GM18508 (cell line): ENCODE data around the gene EIF5A2.
A peak's percentile ranks its signal among the peaks of the same experiment; 100 is the strongest.
"Not testable (repeated sequence)": the region's sequence is repeated elsewhere in the genome, so short reads cannot be mapped to it uniquely, and the experiment has no call there.

Source experiments
- ATAC-seq: cut with Tn5 transposase; IDR thresholded peaks from one replicate; pipeline ENCODE4 v1.9.1; 2021; ENCODE audit warnings: moderate number of reproducible peaks; ENCODE audit not compliant: insufficient read depth, unreplicated experiment

The EIF5A2 gene

DNA sequence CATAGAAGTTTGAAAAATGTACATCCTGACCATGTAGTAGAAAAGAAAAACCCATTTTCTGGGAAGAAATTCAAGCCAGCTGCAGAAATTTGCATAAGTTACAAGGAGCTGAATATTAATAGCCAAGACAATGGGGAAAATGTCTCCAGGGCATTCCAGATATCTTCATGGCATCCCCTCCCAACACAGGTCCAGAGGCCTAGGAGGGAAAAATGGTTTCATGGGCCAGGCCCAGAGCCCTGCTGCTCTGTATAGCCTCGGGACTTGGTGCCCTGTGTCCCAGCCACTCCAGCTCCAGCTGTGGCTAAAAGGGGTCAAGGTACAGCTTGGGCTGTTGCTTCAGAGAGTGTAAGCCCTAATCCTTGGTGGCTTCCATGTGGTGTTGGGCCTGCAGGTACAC is 11.2 kb downstream of the EIF5A2 start:
- not testable (repeated sequence) for ATAC-seq

DNA sequence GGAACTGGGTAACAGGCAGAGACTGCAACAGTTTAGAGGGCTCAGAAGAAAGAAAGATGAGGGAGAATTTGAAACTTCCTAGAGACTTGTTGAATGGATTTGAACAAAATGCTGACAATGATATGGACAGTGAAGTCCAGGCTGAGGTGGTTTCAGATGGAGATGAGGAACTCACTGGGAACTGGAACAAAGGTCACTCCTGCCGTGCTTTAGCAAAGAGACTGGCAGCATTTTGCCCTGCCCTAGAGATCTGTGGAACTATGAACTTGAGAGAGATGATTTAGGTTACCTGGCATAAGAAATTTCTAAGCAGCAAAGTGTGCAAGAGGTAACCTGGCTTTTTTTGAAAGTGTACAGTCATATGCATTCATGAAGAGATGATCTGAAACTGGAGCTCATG is 11.7 kb downstream of the EIF5A2 start:
- no peak for ATAC-seq

DNA sequence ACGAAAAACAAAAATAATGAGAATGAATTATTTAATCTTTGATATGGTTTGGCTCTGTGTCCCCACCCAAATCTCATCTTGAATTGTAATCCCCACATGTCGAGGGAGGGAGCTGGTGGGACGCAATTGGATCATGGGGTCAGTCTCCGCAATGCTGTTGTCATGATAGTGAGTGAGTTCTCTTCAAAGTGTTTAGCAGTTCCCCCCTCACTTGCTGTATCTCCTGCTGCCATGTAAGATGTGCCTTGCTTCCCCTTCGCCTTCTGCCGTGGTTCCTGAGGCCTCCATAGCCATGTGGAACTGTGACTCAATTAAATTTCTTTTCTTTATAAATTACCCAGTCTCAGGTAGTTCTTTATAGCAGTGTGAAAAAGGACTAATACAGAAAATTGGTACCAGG is 12.1 kb downstream of the EIF5A2 start:
- ATAC-seq: not testable (repeated sequence)

DNA sequence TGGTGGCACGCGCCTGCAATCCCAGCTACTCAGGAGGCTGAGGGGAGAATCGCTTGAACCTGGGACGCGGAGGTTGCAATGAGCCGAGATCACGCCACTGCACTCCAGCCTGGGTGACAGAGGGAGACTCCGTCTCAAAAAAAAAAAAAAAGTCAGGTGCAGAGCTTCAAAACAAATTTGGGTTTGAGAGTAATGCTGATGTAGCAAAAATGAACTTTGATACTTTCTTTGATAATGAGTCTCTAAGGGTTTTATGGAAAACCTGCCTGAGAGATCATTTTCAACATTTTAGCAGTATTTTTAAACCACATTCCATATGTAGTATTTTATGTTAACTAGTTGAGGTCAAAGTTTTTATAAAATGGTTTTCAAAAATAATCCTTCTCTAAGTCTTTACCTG is 14.5 kb downstream of the EIF5A2 start:
- ATAC-seq: no peak

- no peak for ATAC-seq
Measured at GRCh38 chr3:170889630-170890029, 18.8 kb downstream of the EIF5A2 start.

DNA sequence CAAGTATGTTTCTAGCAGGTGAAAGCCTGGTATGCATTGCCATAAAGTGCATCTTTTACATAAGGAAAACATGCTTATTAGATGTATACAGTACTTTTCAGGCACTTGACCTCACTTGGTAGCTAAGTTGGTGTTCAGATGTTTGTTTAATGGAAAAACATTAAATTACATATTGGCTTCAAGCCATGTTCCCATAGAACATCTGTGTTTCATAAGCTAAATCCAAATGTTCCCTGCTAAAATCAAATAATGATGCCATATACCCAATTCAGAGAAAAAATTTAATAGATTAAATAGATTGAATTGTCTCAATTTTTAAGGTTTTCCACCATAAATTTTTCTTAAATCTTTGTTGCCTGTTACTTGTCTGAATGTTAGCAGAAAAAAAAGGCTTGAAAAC is 19.3 kb downstream of the EIF5A2 start:
- no peak for ATAC-seq

GRCh38 chr3:170884109-170884930 is 24.1 kb downstream of the EIF5A2 start:
- ATAC-seq: not testable (repeated sequence)

GRCh38 chr3:170878688-170879087 is 29.7 kb downstream of the EIF5A2 start:
- ATAC-seq: not testable (repeated sequence)

- not testable (repeated sequence) for ATAC-seq
Measured at GRCh38 chr3:170877311-170877710, 31.1 kb downstream of the EIF5A2 start.

DNA sequence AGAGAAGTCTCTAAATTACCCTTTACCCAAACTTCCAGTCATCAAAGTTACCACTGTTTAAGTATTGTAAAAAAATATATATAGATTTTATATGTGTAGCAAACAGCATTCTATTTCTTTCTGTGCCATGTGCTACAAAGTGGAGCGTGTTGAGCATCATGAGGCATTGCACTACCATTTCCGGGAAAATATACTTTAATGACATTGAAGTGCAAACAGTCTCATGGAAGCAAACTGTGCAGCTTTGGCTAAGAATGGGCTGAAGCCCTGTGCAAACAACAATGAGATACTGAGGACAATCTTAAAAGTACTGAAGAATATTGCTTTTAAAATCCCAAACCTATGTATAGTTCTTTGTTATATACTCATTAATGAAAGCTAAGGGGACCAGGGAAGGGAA is 31.9 kb downstream of the EIF5A2 start:
- no peak for ATAC-seq

GRCh38 chr3:170869645-170870593 is 38.5 kb downstream of the EIF5A2 start, which contains the start of gene RPL22L1:
RPL22L1 (minus strand) TSS chr3:170870195; CDS start chr3:170870167, 28 bp downstream.
- peak; percentile 82 for ATAC-seq

- ATAC-seq: no peak
Measured at GRCh38 chr3:170869239-170869590, 39.2 kb downstream of the EIF5A2 start.

DNA sequence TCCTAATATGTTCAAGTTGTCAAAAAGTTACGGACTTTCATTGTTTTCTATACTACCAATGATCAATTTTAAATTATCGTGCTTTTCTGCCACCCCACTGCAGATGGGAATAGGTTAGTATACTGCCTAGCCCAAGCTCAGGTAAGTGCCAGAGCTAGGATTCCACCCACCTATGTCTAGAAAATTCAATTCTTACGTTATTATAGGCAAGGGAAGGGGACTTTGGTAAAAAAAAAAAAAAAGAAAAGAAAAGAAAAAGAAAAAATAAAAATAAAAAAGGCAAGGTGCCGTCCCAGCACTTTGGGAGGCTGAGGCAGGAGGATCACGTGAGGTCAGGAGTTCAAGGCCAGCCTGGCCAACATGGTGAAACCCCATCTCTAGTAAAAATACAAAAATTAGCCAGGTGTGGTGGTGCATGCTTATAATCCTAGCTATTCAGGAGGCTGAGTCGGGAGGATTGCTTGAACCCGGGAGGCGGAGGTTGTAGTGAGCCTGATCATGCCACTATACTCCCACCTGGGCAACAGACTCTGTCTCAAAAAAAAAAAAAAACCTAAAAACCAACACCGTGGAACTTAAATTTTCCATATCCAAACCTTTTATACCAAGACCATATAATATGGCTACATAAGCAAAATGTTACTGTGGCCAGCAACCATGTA is 39.7 kb downstream of the EIF5A2 start:
- no peak for ATAC-seq

GRCh38 chr3:170867143-170867937 is 41.1 kb downstream of the EIF5A2 start:
- ATAC-seq: no peak

- ATAC-seq: no peak
Measured at GRCh38 chr3:170866499-170866898, 41.9 kb downstream of the EIF5A2 start.

DNA sequence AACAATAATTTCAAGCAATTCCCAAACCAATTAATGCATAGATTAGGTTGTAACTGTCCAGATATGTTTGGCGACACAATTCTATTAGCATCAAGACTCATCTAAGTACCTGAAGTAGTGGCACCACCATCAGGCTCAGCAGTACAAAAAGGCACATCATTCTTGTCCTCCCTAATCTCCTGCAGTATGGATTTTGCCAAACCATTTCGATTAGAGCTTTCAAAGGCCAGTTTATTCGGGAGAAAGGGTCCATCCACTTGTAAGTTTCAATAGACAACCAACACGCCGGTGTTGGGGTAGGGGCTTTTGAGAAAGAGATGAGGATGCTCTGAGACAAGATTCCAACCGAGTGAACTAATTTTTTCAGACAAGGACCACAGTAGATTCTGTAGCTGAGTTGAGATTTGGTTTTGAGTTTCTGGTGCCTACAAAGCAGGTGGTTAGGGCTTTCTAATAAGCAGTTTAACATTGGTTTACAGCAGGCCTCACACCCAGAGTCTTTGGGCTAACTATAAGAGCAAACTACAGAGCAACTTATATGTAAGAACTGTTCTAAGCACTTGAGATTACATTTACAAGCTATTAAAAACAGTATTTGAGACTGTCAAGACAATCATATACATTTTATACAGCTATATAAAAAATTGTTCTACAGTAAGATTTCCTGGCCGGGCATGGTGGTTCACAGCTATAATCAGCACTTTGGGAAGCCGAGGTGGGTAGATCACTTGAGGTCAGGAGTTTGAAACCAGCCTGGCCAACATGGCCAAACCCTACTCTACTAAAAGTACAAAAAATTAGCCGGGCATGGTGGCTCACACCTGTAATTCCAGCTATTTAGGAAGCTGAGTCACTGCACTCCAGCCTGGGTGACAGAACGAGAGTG is 43.0 kb downstream of the EIF5A2 start:
- ATAC-seq: no peak

DNA sequence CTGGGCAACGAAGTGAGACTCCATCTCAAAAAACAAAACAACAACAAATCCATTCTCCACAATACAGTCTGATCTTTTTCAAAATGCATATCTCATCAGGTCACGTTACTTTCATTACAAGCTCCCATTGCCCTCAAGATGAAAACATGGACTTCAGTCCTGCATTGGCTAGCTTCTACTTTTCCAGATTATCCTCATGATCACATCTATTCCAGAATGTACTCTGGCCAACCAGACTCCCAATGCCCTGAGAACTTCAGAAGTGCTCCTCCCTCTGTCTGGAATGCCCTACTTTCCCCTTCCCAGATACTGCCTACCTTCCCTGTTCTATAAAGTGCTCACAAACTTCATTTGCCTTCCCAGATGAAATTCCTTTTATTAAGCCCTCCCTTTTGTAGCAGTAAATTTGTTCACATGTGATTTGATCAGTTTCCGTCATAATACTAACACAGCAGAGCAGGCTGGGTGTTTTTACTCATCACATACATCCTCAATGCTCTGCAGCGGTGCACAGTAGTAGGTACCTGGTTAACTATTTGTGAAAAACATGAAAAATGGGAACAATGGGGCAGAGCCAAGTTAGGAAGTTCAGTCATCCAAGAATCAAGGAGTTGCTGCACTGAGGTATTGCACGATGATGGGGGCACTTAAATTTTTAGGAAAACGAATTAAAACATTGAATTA is 43.8 kb downstream of the EIF5A2 start:
- no peak for ATAC-seq

- ATAC-seq: no peak
Measured at GRCh38 chr3:170863816-170864215, 44.6 kb downstream of the EIF5A2 start.
